Measurements from ENCODE around the gene VTN.

VTN gene

GRCh38 chr17:28395426-28395825, 25.3 kb upstream of the VTN start:
- no peak for DNase-seq (ENCODE audit: low spot score)

- DNase-seq (ENCODE audit: low spot score): no peak
Observed at GRCh38 chr17:28394337-28395116, 24.4 kb upstream of the VTN start.

GRCh38 chr17:28392491-28392890, 22.4 kb upstream of the VTN start:
- no peak for DNase-seq (ENCODE audit: low spot score)

- DNase-seq (ENCODE audit: low spot score): no peak
Observed at GRCh38 chr17:28391401-28391800, 21.3 kb upstream of the VTN start.

GRCh38 chr17:28390984-28391383, 20.9 kb upstream of the VTN start:
- DNase-seq (ENCODE audit: low spot score): no peak

- no peak for DNase-seq (ENCODE audit: low spot score)
Observed at GRCh38 chr17:28390563-28390962, 20.5 kb upstream of the VTN start.

GRCh38 chr17:28390141-28390540, 20.0 kb upstream of the VTN start:
- DNase-seq (ENCODE audit: low spot score): no peak

GRCh38 chr17:28388106-28388505, 18.0 kb upstream of the VTN start:
- no peak for DNase-seq (ENCODE audit: low spot score)

GRCh38 chr17:28386391-28386790, 16.3 kb upstream of the VTN start:
- no peak for DNase-seq (ENCODE audit: low spot score)

GRCh38 chr17:28385406-28385805, 15.3 kb upstream of the VTN start:
- no peak for DNase-seq (ENCODE audit: low spot score)

GRCh38 chr17:28385037-28385400, 14.9 kb upstream of the VTN start:
- no peak for DNase-seq (ENCODE audit: low spot score)

GRCh38 chr17:28384281-28385036, 14.4 kb upstream of the VTN start:
- no peak for DNase-seq (ENCODE audit: low spot score)

- no peak for DNase-seq (ENCODE audit: low spot score)
Observed at GRCh38 chr17:28381141-28381825, 11.2 kb upstream of the VTN start.

- DNase-seq (ENCODE audit: low spot score): no peak
Observed at GRCh38 chr17:28379814-28380801, 10.0 kb upstream of the VTN start.

GRCh38 chr17:28372945-28373274, 2.8 kb upstream of the VTN start:
- no peak for DNase-seq (ENCODE audit: low spot score)

- no peak for DNase-seq (ENCODE audit: low spot score)
Observed at GRCh38 chr17:28372203-28372944, 2.3 kb upstream of the VTN start.

GRCh38 chr17:28371245-28372202, 1.4 kb upstream of the VTN start, which contains the start of gene SARM1:
SARM1 (plus strand) TSS chr17:28371694; CDS start chr17:28372033, 339 bp downstream.
- peak; percentile 97 for DNase-seq (ENCODE audit: low spot score)

- DNase-seq (ENCODE audit: low spot score): no peak
Observed at GRCh38 chr17:28370744-28371103, 617 bp upstream of the VTN start.

- DNase-seq (ENCODE audit: low spot score): peak; percentile 44
Observed at GRCh38 chr17:28369684-28370034, 448 bp downstream of the VTN start.
